Ovary (tissue), 3 donors: ENCODE data around the gene SS18L1.

Experiments
- CTCF ChIP-seq, 3 donors: fragments of 450-650 bp in 2 of 3; fragments of 200-600 bp in 1 of 3; IDR thresholded peaks; one replicate each; pipeline versions ENCODE4 v1.5.1 to v1.8.0; 2016 to 2022; ENCODE audit warnings: antibody characterized with exemption in 3 of 3, mild to moderate bottlenecking in 1 of 3
- EP300 ChIP-seq: sonication (generic); formaldehyde crosslinking; IDR thresholded peaks from one replicate; pipeline ENCODE4 v1.6.1; 2017; ENCODE audit warnings: antibody characterized with exemption
- POLR2A ChIP-seq: fragments of 450-650 bp; IDR thresholded peaks from one replicate; pipeline ENCODE4 v1.6.1; 2017; ENCODE audit warnings: antibody characterized with exemption, mild to moderate bottlenecking, moderate library complexity
- donor health status: DM: no; HTN: no; CAD: no.

- TF ChIP-seq CTCF (IDR thresholded peaks at IDR 0.05) (no peak), EP300 (no peak), POLR2A (no peak)
Observed at GRCh38 chr20:62117362-62117646, 26.3 kb upstream of the SS18L1 start.
